HG02973 (cell line): ENCODE results near the gene SLC25A48.
"Not testable (repeated sequence)": the region's sequence is repeated elsewhere in the genome, so short reads cannot be mapped to it uniquely, and the experiment has no call there.

Source experiments
- ATAC-seq: cut with Tn5 transposase; IDR thresholded peaks from one replicate; pipeline ENCODE4 v1.9.1; 2021; ENCODE audit warnings: moderate library complexity; ENCODE audit not compliant: unreplicated experiment

SLC25A48 gene

GRCh38 chr5:135829681-135830383 is 4.6 kb upstream of the SLC25A48 start:
- ATAC-seq: no peak

- ATAC-seq: no peak
Observed at GRCh38 chr5:135830384-135830700, 4.1 kb upstream of the SLC25A48 start.

GRCh38 chr5:135830876-135831275 is 3.6 kb upstream of the SLC25A48 start:
- no peak for ATAC-seq

- ATAC-seq: no peak
Observed at GRCh38 chr5:135831439-135831838, 3.0 kb upstream of the SLC25A48 start.

- ATAC-seq: no peak
Observed at GRCh38 chr5:135831851-135832555, 2.5 kb upstream of the SLC25A48 start.

GRCh38 chr5:135832941-135833920 is 1.2 kb upstream of the SLC25A48 start:
- no peak for ATAC-seq

GRCh38 chr5:135833961-135834638 is 363 bp upstream of the SLC25A48 start:
- ATAC-seq: peak; percentile 84

- no peak for ATAC-seq
Observed at GRCh38 chr5:135835766-135836165, 1.3 kb downstream of the SLC25A48 start.

- ATAC-seq: not testable (repeated sequence)
Observed at GRCh38 chr5:135838395-135838794, 3.9 kb downstream of the SLC25A48 start.

GRCh38 chr5:135839566-135839965 is 5.1 kb downstream of the SLC25A48 start:
- ATAC-seq: no peak

- no peak for ATAC-seq
Observed at GRCh38 chr5:135840959-135841358, 6.5 kb downstream of the SLC25A48 start.

- ATAC-seq: no peak
Observed at GRCh38 chr5:135842737-135843136, 8.3 kb downstream of the SLC25A48 start.

GRCh38 chr5:135843571-135844337 is 9.3 kb downstream of the SLC25A48 start:
- no peak for ATAC-seq

GRCh38 chr5:135846311-135846710 is 11.8 kb downstream of the SLC25A48 start:
- ATAC-seq: no peak

GRCh38 chr5:135847976-135848375 is 13.5 kb downstream of the SLC25A48 start:
- no peak for ATAC-seq

- ATAC-seq: no peak
Observed at GRCh38 chr5:135850231-135850630, 15.8 kb downstream of the SLC25A48 start.

- ATAC-seq: no peak
Observed at GRCh38 chr5:135850671-135851070, 16.2 kb downstream of the SLC25A48 start.

GRCh38 chr5:135851186-135851914 is 16.9 kb downstream of the SLC25A48 start:
- no peak for ATAC-seq
